GM19467 (cell line): ENCODE data around the gene VAV3.
A peak's percentile ranks its signal among the peaks of the same experiment; 100 is the strongest.

ENCODE experiments used
- ATAC-seq: cut with Tn5 transposase; IDR thresholded peaks from one replicate; pipeline ENCODE4 v1.9.1; 2021; ENCODE audit warnings: mild to moderate bottlenecking, moderate library complexity; ENCODE audit not compliant: unreplicated experiment

Gene VAV3

DNA sequence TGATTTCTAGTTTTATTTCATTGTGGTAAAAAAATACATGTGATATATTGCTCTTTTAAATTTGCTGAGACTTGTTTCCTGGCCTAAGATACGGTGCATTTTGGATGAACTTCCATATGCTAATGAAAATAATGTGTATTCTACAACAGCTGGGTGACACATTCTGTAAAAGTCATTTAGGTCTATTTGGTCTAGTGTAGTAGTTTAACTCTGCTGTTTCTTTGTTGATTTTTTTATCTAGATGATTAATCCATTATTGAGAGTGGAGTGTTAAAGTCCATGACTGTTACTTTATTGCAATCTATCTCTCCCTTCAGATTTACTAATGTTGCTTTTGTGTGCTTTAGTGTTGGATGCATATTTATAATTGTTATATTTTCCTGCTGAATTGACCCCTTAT is 161.4 kb downstream of the VAV3 start:
- no peak for ATAC-seq

DNA sequence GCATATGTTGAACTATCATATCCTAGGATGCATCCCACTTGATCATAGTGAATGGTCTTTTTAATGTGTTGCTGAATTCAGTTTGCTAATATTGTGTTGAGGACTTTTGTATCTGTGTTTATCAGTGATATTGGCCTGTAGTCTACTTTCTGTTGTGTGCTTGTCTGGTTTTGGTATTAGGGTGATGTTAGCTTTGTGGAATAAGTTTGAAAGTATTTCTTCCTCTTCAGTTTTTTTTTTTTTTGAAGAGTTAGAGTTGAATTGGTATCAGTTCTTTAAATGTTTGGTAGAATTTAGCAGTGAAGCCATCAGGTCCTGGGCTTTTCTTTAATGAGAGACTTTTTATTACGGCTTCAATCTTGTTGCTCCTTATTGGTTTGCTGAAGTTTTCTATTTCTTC is 162.3 kb downstream of the VAV3 start:
- ATAC-seq, result no peak

DNA sequence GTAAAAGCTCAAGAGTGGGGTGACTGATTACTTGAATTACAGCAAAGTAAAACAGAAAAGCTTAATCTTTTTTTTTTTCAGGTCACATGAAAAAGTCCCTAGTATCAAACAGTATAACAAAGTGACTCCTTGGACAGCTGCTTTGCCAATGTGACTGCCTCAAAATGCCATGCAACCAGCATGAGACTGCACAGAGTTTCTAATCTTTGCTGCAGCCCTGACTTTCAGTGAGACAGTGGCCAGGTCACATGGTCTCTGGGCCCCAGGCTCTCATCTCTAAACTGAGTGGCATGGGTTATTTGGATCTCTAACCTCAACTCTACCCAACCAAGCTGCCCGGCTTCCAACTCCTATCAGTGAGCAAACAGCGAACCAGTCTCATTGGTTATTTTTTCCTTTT is 169.0 kb downstream of the VAV3 start:
- ATAC-seq, result no peak

DNA sequence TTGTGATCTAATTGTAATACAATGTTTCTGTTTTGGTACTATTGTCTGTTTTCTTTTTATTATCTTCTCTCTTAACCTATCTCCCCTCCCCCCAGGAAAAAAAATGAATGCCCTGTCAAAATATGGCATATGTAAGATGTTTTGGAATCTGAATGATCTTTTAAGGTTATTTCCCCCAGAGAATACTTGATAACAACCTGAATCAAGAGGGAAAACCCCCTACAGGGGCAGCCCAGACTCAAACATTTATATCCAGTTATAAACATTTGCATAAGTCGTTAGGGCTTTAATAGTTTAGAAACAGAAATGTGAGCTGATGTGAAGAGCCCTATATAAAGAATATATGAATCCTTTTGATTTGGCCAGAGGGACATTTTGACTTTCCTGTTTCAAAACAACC is 169.5 kb downstream of the VAV3 start:
- ATAC-seq, result no peak

GRCh38 chr1:107794571-107794970 is 170.4 kb downstream of the VAV3 start:
- ATAC-seq, result no peak

- no peak for ATAC-seq
These were observed 171.0 kb downstream of the VAV3 start for GRCh38 chr1:107793896-107794453.

- no peak for ATAC-seq
These were observed 173.6 kb downstream of the VAV3 start for GRCh38 chr1:107791348-107791747.

- ATAC-seq, result no peak
These were observed 175.0 kb downstream of the VAV3 start for GRCh38 chr1:107789817-107790524.

DNA sequence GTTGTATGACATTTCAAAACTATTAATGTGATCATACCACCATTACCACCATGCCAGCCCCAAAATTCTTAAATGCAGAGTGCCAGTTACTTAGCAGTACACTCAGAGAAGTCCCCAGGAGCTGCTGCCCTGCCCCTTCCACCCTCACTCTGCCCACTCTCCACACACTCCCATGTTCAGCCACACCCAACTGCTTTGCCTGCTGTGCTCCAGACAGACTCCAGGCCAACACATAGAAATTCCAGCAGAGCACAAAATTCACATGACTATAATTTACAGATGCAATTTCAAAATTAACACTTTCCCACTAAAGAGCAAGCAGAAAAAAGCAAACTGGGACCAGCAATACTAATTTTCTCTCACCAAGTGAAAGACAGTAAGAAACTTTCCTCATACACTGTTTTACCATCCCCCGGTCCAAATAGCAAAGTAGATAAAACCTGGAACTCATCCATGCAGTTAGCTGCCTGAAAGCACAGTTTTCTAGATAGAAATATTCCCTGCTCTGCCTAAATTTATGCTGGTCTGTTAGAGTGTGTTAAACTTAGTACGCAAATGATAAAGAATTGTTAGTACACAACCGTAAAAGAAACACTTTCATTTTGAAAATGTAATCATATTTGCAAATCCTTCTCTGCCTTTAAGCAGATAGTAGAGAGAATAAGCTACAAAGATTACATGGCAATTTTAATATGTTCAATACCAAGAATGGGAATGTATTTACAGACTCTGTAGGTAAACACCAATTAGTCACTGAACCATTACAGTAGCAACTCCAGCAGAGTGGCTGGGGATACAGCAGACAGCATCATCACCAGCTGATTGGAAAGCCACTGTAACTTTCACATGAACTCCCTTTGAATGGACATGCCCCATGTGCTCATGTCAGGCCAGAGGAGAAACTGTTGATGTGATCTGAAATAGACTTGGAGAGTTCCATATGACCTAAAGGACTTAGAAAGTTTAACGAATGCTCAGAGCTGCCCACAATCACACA is 176.5 kb downstream of the VAV3 start:
- no peak for ATAC-seq

- no peak for ATAC-seq
These were observed 177.7 kb downstream of the VAV3 start for GRCh38 chr1:107787299-107787698.

- no peak for ATAC-seq
These were observed 178.7 kb downstream of the VAV3 start for GRCh38 chr1:107786203-107786845.

DNA sequence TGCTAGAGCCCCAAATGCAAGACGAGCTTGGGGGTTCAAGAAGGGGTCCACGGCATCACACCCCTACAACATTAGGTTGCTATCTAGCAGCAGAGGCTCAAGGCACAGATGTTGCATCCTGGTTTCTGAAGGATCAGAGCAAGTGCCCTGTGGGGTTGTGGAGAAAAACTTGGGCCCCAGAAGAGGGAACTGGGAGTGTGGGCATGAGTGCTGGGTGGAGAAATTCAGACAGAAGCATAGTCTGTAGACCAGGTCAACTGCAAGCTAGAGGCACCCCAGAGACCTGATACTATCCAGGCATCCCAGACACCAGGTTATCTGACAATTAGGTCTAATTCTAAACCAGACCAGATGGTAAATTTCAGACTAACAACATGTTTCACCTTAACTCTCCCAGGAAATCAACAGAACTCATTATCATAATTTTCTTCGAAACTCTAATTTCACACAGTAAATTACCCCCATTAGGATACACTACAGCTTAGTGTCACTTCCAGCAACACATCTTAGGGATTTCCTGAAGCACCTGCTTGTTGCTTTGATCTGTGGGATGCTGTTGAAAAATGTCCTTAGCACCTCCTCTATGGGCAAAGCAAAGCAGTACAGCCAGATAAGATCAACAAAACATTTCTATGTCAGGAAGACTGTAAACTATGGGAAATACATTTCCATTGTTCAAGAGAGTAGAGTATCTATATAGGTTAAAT is 179.3 kb downstream of the VAV3 start:
- no peak for ATAC-seq

- no peak for ATAC-seq
These were observed 182.6 kb downstream of the VAV3 start for GRCh38 chr1:107782217-107782845.

DNA sequence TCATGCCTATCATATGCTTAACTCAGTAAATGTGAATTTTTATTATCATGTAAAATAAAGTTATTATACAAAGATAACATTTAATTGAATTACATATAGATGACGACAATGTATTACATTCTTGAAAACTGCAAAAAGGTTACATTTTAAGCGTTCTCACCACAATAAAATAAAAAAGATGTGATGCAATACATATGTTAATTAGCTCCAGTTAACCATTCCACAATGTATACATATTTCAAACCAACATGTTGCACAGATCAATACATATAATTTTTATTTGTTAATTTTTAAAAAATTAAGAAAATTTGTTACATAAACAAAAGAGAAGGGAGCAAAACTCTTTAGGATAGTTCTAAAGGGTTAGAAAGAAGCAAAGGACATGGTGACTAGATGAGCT is 183.7 kb downstream of the VAV3 start:
- no peak for ATAC-seq

- no peak for ATAC-seq
These were observed 187.3 kb downstream of the VAV3 start for GRCh38 chr1:107777664-107778047.

DNA sequence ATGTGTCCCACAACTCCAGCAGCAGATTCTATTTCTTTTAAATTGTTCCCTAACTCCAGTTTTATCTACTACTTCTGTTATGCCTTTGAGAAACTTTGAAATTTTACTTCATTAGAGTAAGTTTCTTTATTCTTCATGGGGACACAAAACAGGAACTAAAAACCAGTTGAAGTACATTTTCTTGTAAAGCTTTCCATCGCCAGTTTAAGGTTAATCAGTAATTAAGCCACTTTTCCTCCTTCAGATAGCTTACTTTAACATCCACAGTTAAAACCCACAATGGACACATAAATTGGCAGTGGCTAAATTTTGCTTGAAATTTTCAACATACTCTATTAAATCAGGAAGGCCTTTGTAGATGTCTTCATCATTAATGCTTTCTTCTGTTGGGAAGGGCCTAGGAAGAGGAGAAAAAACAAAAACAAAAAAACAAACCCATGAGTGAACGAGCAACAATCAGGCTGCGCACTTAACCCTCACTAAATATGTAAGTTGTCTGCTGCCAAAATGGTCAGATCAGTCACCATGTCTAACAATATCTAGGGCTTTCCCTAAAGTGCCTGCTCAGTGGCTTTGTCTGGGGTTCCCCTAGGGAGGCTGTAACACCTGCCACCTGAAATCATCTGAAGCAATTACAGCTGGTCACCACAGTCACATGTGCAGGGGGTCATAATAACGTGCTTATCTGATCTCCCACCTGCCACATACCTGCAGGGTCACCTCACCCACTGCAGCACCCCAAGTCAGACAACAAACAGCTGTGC is 187.9 kb downstream of the VAV3 start:
- ATAC-seq, result peak; percentile 78

GRCh38 chr1:107771377-107771776 is 193.6 kb downstream of the VAV3 start:
- ATAC-seq, result no peak

- ATAC-seq, result no peak
These were observed 197.8 kb downstream of the VAV3 start for GRCh38 chr1:107767156-107767582.

DNA sequence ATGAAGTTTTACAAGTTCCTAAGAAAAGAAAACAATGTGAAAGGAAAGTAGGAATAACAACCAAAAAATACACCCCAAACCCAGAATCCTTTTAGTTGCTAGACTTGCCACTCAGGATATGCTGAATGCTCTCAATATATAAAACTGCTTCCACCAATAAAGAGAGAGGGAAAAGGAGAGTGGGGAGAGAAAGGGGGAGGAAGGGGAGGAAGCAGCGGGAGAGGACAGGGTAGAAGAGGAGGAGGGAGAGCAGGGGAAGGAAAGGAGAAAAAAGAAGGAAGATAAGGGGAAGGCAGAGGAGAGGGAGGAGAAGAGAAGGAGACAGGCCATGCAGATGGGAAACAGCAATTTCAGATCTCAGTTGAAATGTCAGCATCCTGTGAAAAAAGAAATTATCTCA is 198.4 kb downstream of the VAV3 start:
- no peak for ATAC-seq
